WTC11 (cell line): Measurements from ENCODE around the gene FNDC5. TPM values are rescaled to one million over a fixed set of nuclear protein-coding genes. Genes with fewer than 3 reads are reported as not detected.

Experiments
- ATAC-seq: fragments of 200-7000 bp; cut with Tn5 transposase; 2 replicates; pipeline ENCODE4 v1.10.0; 2021; ENCODE audit warnings: mild to moderate bottlenecking, moderate library complexity
- CTCF ChIA-PET: fragments of 300-600 bp; sonication (Branson Sonifier 250); formaldehyde crosslinking; loops from one replicate; lab custom pipeline; 2021; ENCODE audit warnings: antibody characterized with exemption; lab: Charles Lee
- POLR2A ChIA-PET: fragments of 350-600 bp; sonication (Branson Sonifier 250); formaldehyde crosslinking; loops from one replicate; lab custom pipeline; 2021; ENCODE audit warnings: antibody characterized with exemption; lab: Charles Lee
- DNase-seq: peaks from one replicate; pipeline ENCODE4 v3.0.0; 2021; ENCODE audit warnings: low spot score
- H3K27ac Mint-ChIP-seq: 2 replicates; pipeline ENCODE4 v1.8.0; 2021; ENCODE audit warnings: mixed read lengths
- H3K27me3 Mint-ChIP-seq: 2 replicates; pipeline ENCODE4 v1.8.0; 2021; ENCODE audit warnings: low read depth, mild to moderate bottlenecking, moderate library complexity, mixed read lengths
- H3K36me3 Mint-ChIP-seq: 2 replicates; pipeline ENCODE4 v1.8.0; 2021; ENCODE audit warnings: mixed read lengths
- H3K4me1 Mint-ChIP-seq: 2 replicates; pipeline ENCODE4 v1.8.0; 2022; ENCODE audit warnings: mixed read lengths
- H3K4me3 Mint-ChIP-seq: 2 replicates; pipeline ENCODE4 v1.8.0; 2021; ENCODE audit warnings: mild to moderate bottlenecking, moderate library complexity, mixed read lengths
- H3K9me3 Mint-ChIP-seq: 2 replicates; pipeline ENCODE4 v1.8.0; 2021; ENCODE audit warnings: mixed read lengths
- CREM ChIP-seq: sonication (generic); formaldehyde crosslinking; IDR thresholded peaks from 2 replicates; pipeline ENCODE4 v1.8.1; 2022; ENCODE audit warnings: mild to moderate bottlenecking, missing genetic modification reagents, moderate library complexity
- FOXK1 ChIP-seq: sonication (generic); formaldehyde crosslinking; IDR thresholded peaks from 2 replicates; pipeline ENCODE4 v1.8.0; 2022; ENCODE audit warnings: mild to moderate bottlenecking, moderate library complexity, missing genetic modification reagents
- FOXP1 ChIP-seq: sonication (generic); formaldehyde crosslinking; IDR thresholded peaks from 2 replicates; pipeline ENCODE4 v1.8.0; 2022; ENCODE audit warnings: missing genetic modification reagents, mild to moderate bottlenecking, moderate library complexity, borderline replicate concordance
- JAZF1 ChIP-seq: fragments of 250-450 bp; sonication (Bioruptor Pico); IDR thresholded peaks from 2 replicates; pipeline ENCODE4 v1.9.0; 2021; ENCODE audit warnings: moderate library complexity, mild to moderate bottlenecking, inconsistent platforms
- KAT7 ChIP-seq: sonication (generic); formaldehyde crosslinking; IDR thresholded peaks from 2 replicates; pipeline ENCODE4 v1.8.1; 2023; ENCODE audit warnings: missing genetic modification reagents, mild to moderate bottlenecking, borderline replicate concordance
- MXD4 ChIP-seq: fragments of 250-450 bp; sonication (Bioruptor Pico); IDR thresholded peaks from 2 replicates; pipeline ENCODE4 v1.8.0; 2021; ENCODE audit warnings: mild to moderate bottlenecking, moderate library complexity, borderline replicate concordance
- MYBL2 ChIP-seq: sonication (generic); formaldehyde crosslinking; IDR thresholded peaks from 2 replicates; pipeline ENCODE4 v1.8.1; 2023; ENCODE audit warnings: mild to moderate bottlenecking, moderate library complexity, missing genetic modification reagents
- NFE2L1 ChIP-seq: sonication (generic); formaldehyde crosslinking; IDR thresholded peaks from 2 replicates; pipeline ENCODE4 v1.8.1; 2023; ENCODE audit warnings: missing genetic modification reagents
- NFYB ChIP-seq: sonication (generic); formaldehyde crosslinking; conservative IDR thresholded peaks from 2 replicates; pipeline ENCODE4 v1.8.0; 2022; ENCODE audit warnings: low read depth, missing genetic modification reagents
- NR1H2 ChIP-seq: sonication (generic); formaldehyde crosslinking; IDR thresholded peaks from 2 replicates; pipeline ENCODE4 v1.9.0; 2021; ENCODE audit warnings: mild to moderate bottlenecking, moderate library complexity, missing genetic modification reagents
- RELA ChIP-seq: sonication (generic); formaldehyde crosslinking; IDR thresholded peaks from 2 replicates; pipeline ENCODE4 v1.8.1; 2022; ENCODE audit warnings: missing genetic modification reagents, mild to moderate bottlenecking, borderline replicate concordance
- SMAD3 ChIP-seq: sonication (generic); formaldehyde crosslinking; IDR thresholded peaks from 2 replicates; pipeline ENCODE4 v1.8.0; 2022; ENCODE audit warnings: missing genetic modification reagents, mild to moderate bottlenecking, borderline replicate concordance
- SMAD4 ChIP-seq: sonication (generic); formaldehyde crosslinking; IDR thresholded peaks from 2 replicates; pipeline ENCODE4 v1.8.0; 2022; ENCODE audit warnings: mild to moderate bottlenecking, missing genetic modification reagents
- SOX15 ChIP-seq: fragments of 250-450 bp; sonication (Bioruptor Pico); IDR thresholded peaks from 2 replicates; pipeline ENCODE4 v1.9.0; 2021; ENCODE audit warnings: mild to moderate bottlenecking
- TP53 ChIP-seq: sonication (generic); formaldehyde crosslinking; IDR thresholded peaks from 2 replicates; pipeline ENCODE4 v1.8.1; 2023; ENCODE audit warnings: mild to moderate bottlenecking, missing genetic modification reagents
- ZNF121 ChIP-seq: sonication (generic); formaldehyde crosslinking; IDR thresholded peaks from 2 replicates; pipeline ENCODE4 v1.8.0; 2023; ENCODE audit warnings: missing genetic modification reagents
- ZNF416 ChIP-seq: fragments of 250-450 bp; sonication (Bioruptor Pico); IDR thresholded peaks from 2 replicates; pipeline ENCODE4 v1.9.0; 2021; ENCODE audit warnings: mild to moderate bottlenecking, inconsistent platforms
- total RNA-seq: library from RNA; stranded (reverse); gene quantifications from 3 replicates; pipeline ENCODE4 v1.2.3, GENCODE V29; 2021
- TF ChIP-seq, protein P1 (sequence below): fragments of 250-450 bp; sonication (Bioruptor Pico); conservative IDR thresholded peaks from 2 replicates; pipeline ENCODE4 v1.9.0; 2021; ENCODE audit warnings: mild to moderate bottlenecking
- TF ChIP-seq, protein P2 (sequence below): fragments of 250-450 bp; sonication (Bioruptor Pico); IDR thresholded peaks from 2 replicates; pipeline ENCODE4 v1.9.0; 2021; ENCODE audit warnings: mild to moderate bottlenecking, borderline replicate concordance
- TF ChIP-seq, protein P3 (sequence below): fragments of 250-450 bp; sonication (Bioruptor Pico); IDR thresholded peaks from 2 replicates; pipeline ENCODE4 v1.9.0; 2021; ENCODE audit warnings: moderate library complexity, mild to moderate bottlenecking, inconsistent platforms, borderline replicate concordance
- TF ChIP-seq, protein P4 (sequence below): sonication (generic); formaldehyde crosslinking; IDR thresholded peaks from 2 replicates; pipeline ENCODE4 v1.8.1; 2023; ENCODE audit warnings: mild to moderate bottlenecking, moderate library complexity, missing genetic modification reagents
- TF ChIP-seq, protein P5 (sequence below): sonication (generic); formaldehyde crosslinking; IDR thresholded peaks from 2 replicates; pipeline ENCODE4 v1.8.1; 2023; ENCODE audit warnings: mild to moderate bottlenecking, missing genetic modification reagents, moderate library complexity

FNDC5 gene
- total RNA-seq, 1 experiment from 2014 or later = 1.2 TPM

DNA sequence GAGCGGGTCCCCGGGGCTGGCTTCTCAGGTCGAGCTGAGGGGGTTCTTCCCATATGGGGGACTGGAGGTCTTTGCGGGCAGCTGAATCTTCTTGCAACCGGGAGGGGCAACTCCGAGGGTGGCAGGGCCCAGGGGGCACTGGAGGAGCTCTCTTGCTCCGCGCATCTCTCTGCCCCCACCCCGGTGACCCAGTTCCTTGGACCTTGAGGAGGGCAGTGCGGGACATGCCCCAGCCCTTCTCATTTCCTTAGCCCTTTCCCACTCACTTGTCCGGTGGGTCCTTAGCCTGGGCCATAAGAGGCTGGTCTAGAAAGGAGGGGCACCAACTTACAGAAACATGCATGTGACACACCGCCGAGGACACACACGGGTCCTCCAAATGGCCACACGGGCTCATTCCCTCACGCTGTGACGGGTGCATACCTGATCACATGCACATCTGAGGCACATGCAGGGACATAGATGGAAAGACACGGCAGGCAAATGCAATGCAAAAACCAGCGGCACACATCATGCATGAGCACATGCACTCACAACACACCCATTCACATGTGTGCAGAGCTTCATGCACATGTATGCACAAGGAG, 16.2 kb upstream of the FNDC5 start (continued):
- TF ChIP-seq, protein P1, sequence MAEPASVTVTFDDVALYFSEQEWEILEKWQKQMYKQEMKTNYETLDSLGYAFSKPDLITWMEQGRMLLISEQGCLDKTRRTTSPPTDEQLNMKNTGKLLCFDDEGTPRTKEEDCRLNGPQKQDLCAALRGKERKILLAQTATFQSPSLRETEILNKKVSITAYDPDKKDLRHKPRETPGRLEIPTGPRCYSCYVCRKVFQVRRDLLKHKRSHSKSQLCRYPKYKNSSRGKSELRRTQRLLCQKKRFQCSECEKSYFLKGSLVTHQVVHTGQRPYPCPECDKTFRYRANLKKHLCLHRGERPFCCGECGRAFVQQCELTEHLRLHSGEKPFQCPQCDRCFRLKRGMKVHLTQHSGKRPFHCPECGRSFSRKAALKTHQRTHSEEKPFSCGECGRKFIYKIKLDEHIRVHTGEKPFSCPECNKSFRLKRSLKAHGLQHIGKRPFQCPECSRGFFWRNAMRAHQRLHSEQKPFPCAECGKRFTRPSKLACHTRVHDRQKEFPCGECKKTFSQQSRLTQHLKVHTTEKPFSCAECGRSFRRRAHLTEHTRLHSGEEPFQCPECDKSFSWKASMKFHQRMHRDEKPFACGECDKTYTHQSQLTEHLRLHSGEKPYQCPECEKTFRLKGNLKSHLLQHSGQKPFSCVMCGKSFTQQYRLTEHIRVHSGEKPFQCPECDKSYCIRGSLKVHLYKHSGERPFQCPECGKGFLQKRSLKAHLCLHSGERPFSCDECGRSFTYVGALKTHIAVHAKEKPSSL = no peak
- no peak for TF ChIP-seq NFYB (CRISPR knock-in tag)
- TF ChIP-seq, protein P2, sequence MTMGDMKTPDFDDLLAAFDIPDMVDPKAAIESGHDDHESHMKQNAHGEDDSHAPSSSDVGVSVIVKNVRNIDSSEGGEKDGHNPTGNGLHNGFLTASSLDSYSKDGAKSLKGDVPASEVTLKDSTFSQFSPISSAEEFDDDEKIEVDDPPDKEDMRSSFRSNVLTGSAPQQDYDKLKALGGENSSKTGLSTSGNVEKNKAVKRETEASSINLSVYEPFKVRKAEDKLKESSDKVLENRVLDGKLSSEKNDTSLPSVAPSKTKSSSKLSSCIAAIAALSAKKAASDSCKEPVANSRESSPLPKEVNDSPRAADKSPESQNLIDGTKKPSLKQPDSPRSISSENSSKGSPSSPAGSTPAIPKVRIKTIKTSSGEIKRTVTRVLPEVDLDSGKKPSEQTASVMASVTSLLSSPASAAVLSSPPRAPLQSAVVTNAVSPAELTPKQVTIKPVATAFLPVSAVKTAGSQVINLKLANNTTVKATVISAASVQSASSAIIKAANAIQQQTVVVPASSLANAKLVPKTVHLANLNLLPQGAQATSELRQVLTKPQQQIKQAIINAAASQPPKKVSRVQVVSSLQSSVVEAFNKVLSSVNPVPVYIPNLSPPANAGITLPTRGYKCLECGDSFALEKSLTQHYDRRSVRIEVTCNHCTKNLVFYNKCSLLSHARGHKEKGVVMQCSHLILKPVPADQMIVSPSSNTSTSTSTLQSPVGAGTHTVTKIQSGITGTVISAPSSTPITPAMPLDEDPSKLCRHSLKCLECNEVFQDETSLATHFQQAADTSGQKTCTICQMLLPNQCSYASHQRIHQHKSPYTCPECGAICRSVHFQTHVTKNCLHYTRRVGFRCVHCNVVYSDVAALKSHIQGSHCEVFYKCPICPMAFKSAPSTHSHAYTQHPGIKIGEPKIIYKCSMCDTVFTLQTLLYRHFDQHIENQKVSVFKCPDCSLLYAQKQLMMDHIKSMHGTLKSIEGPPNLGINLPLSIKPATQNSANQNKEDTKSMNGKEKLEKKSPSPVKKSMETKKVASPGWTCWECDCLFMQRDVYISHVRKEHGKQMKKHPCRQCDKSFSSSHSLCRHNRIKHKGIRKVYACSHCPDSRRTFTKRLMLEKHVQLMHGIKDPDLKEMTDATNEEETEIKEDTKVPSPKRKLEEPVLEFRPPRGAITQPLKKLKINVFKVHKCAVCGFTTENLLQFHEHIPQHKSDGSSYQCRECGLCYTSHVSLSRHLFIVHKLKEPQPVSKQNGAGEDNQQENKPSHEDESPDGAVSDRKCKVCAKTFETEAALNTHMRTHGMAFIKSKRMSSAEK (CRISPR knock-in tag) = no peak

DNA sequence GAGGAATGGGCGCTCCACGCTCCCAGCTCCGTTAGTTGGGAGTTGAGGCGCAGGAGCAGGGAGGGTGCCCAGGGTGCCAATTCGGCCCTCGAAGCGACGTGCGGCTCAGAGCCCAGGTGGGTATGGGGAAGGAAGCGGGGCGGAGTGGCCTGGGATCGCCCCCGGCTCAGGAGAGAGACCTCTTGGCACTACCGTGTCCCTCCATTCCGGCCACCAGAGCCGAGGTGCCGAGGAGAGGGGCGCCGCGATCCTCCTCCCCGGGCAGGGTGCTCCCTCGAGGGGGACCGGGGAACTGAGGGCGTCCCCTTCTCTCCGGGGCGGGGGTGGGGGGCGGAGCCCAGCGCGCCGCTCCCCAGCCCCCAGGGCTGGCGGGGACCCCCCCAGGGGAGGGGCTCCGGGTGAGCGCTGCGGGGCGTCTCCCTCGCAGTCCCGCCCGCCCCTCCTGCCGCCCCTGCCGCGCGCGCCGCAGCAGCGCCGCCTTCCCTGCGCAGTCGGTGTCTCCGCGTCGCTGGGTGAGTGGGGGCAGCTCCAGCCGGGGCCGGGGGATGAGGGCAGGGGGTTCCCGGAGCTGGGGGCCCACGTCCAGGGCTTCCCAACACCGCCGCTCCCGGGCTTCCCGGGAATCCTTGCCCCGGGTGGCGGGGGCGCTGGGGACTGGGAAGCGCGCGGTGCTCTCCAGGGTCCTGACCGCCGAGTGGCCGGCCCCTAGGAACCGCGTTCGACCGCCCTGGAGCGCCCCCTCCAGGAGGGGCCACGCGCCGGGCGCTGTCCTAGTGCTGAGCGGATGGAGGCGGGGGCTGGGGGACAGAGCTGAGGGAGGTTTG, 15.5 kb upstream of the FNDC5 start, which contains the start of gene HPCA:
Gene HPCA (plus strand): TSS at position 488 of the 824 bp plus-strand sequence. CDS start 2,408 bp downstream, outside the sequence.
- H3K9me3 Mint-ChIP-seq = no peaks in the 10 kb centered on the region
- peak; percentile 90 for DNase-seq
- peak; percentile 94 for ATAC-seq
- ChIA-PET CTCF (interaction anchor here (0.5 to 4.6 kb wide), 34 partner anchors 8 to 491 kb away, joined by 3 to 93 read pairs (median 4); partner anchors contain the start of genes AZIN2, FNDC5 and RBBP4), POLR2A (interaction anchor here (0.6 to 1.4 kb wide), 3 partner anchors 10 to 40 kb away, joined by 3 read pairs; no protein-coding TSS in a partner anchor)
- H3K4me3 Mint-ChIP-seq = peak within 1 kb of the TSS; percentile 65
- H3K27ac Mint-ChIP-seq = no peak within 1 kb of the TSS
- peaks cover 74% of the 10 kb centered on the region for H3K27me3 Mint-ChIP-seq
- H3K36me3 Mint-ChIP-seq = no peaks in the 10 kb centered on the region
- H3K4me1 Mint-ChIP-seq = peaks cover 12% of the 10 kb centered on the region
- TF ChIP-seq FOXK1 (peak; percentile 94), SMAD3 (CRISPR knock-in tag) (peak; percentile 97), ZNF416 (CRISPR knock-in tag) (peak; percentile 80; the same call in 1 of the 2 replicates), MXD4 (CRISPR knock-in tag) (peak; percentile 89; the same call in 1 of the 2 replicates), RELA (CRISPR knock-in tag) (peak; percentile 98), MYBL2 (CRISPR knock-in tag) (peak; percentile 97), NR1H2 (peak; percentile 95), FOXP1 (peak; percentile 99), CREM (peak; percentile 93), NFE2L1 (CRISPR knock-in tag) (peak; percentile 86), SOX15 (CRISPR knock-in tag) (no peak), TP53 (CRISPR knock-in tag) (peak; percentile 99), JAZF1 (CRISPR knock-in tag) (no peak), KAT7 (CRISPR knock-in tag) (peak; percentile 97), SMAD4 (CRISPR knock-in tag) (peak; percentile 98), ZNF121 (CRISPR knock-in tag) (peak; percentile 71; the same call in 1 of the 2 replicates)
- TF ChIP-seq, protein P3, sequence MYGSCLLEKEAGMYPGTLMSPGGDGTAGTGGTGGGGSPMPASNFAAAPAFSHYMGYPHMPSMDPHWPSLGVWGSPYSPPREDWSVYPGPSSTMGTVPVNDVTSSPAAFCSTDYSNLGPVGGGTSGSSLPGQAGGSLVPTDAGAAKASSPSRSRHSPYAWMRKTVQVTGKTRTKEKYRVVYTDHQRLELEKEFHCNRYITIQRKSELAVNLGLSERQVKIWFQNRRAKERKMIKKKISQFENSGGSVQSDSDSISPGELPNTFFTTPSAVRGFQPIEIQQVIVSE (CRISPR knock-in tag) = no peak
- TF ChIP-seq, protein P4, sequence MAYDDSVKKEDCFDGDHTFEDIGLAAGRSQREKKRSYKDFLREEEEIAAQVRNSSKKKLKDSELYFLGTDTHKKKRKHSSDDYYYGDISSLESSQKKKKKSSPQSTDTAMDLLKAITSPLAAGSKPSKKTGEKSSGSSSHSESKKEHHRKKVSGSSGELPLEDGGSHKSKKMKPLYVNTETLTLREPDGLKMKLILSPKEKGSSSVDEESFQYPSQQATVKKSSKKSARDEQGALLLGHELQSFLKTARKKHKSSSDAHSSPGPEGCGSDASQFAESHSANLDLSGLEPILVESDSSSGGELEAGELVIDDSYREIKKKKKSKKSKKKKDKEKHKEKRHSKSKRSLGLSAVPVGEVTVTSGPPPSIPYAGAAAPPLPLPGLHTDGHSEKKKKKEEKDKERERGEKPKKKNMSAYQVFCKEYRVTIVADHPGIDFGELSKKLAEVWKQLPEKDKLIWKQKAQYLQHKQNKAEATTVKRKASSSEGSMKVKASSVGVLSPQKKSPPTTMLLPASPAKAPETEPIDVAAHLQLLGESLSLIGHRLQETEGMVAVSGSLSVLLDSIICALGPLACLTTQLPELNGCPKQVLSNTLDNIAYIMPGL (CRISPR knock-in tag) = peak; percentile 90
- TF ChIP-seq, protein P5, sequence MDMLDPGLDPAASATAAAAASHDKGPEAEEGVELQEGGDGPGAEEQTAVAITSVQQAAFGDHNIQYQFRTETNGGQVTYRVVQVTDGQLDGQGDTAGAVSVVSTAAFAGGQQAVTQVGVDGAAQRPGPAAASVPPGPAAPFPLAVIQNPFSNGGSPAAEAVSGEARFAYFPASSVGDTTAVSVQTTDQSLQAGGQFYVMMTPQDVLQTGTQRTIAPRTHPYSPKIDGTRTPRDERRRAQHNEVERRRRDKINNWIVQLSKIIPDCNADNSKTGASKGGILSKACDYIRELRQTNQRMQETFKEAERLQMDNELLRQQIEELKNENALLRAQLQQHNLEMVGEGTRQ (CRISPR knock-in tag) = peak; percentile 66
